GM19023 (cell line): ENCODE data around the gene RBM33.

Source experiments
- ATAC-seq: cut with Tn5 transposase; IDR thresholded peaks from one replicate; pipeline ENCODE4 v1.9.1; 2021; ENCODE audit warnings: mild to moderate bottlenecking, moderate library complexity; ENCODE audit not compliant: unreplicated experiment

RBM33 gene

GRCh38 chr7:155792315-155792960 lies 148.0 kb downstream of the RBM33 start:
- no peak for ATAC-seq

DNA sequence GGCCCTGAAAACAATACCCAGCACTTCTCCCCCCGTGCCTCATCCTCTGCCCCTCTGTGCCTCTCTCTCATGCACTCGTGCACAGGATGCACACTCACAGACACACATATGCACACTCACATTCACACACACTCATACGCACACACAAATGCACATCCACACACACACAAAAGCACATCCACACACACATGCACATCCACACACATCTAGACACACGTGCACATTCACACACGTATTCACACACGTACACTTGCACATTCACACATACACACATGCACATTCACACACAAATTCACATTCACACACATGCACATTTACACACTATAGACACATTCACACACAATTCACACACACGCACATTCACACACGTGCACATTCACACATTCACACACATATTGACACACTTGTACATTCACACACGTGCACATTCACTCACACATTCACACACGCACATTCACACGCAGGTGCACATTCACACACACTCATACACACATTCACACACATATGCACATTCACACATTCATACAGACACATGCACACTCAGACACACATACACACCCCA lies 148.6 kb downstream of the RBM33 start:
- no peak for ATAC-seq

GRCh38 chr7:155793720-155794119 lies 149.3 kb downstream of the RBM33 start:
- ATAC-seq = no peak

GRCh38 chr7:155794196-155794595 lies 149.7 kb downstream of the RBM33 start:
- no peak for ATAC-seq

DNA sequence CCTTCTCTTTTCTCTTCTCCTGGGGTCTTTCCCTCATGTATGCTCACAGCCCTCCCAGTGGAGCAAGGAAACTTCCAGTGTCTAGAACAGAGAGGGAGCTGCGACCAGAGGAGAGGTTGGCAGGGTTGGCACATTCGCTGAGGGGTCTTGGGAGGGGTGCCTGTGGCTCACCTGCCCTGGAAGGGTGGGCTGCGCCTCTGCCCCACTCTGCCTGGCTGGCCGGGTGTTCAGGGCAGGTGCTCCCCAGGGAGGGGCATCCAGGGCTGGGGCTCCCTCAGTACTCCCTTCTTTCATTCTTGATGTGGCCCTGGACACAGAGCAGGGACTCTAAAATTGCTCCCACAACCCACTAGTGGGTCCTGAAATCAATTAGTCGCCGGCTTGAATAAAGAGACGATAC lies 150.9 kb downstream of the RBM33 start:
- ATAC-seq = no peak

GRCh38 chr7:155795951-155796350 lies 151.5 kb downstream of the RBM33 start:
- ATAC-seq = no peak

DNA sequence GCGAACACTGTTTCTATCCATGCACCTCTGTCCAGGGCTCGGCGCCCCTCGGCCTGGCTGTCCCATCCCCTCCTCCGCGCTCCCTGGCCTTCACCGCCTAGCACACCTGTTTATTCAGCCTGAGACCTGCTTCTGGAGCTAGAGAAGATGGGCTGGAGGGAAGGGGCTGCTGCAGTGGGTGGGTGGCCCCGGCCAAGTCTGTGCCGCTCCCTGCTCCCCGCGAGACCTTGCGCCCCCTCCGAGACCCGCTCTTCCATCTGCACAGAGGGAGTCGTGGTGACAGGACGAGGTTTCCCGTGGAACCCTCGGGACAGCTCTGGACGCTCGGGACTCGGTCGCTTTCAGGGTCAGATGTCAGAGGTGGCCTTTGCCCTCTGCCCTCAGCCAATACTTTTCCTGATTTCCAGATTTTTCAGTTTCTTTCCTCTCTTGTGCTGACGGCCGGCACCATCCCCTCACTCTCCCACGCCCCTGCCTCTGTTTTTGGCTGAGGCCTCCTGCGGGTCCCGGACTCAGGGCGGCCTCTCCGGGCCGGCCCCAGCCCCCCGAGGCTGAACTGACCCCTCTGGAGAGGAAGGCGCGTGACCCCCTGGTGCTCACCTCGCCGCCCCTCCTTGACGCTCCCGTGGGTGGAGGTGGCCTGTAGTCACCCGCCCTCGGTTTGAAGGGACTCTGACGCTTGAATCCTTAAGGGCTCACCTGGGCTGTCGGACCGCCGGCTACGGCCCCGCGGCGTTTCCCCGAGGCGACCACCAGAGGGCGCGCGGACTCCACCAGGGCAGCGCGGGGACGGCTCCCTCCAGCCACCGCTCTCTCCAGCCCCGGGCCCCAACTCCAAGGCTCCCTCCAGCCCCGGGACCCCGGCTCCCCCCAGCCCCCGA lies 152.2 kb downstream of the RBM33 start:
- no peak for ATAC-seq

GRCh38 chr7:155797262-155798250 lies 153.1 kb downstream of the RBM33 start:
- no peak for ATAC-seq

- ATAC-seq = no peak
Measured at GRCh38 chr7:155798673-155799439, 154.4 kb downstream of the RBM33 start.

DNA sequence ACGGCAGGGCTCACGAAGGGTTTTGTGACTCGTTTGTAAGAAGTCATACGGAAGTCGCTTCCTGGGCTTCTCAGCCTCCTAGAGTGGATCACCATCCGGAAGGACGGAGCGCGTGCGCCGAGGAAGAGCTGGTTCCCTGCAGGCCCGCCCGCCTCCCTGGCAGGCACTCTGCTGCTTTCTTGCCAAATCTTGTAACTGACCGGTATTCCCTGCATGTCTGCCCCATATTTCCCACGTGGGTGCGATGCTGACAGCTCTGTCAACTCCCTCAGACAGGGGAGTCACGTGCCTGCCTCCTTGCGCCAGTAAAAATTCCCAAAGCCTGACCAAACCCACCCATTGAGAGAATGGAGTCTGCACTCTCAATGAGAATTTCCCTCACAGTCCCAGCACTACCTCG lies 155.1 kb downstream of the RBM33 start:
- ATAC-seq = no peak

GRCh38 chr7:155800301-155800700 lies 155.8 kb downstream of the RBM33 start:
- no peak for ATAC-seq

GRCh38 chr7:155800741-155801267 lies 156.3 kb downstream of the RBM33 start:
- no peak for ATAC-seq

DNA sequence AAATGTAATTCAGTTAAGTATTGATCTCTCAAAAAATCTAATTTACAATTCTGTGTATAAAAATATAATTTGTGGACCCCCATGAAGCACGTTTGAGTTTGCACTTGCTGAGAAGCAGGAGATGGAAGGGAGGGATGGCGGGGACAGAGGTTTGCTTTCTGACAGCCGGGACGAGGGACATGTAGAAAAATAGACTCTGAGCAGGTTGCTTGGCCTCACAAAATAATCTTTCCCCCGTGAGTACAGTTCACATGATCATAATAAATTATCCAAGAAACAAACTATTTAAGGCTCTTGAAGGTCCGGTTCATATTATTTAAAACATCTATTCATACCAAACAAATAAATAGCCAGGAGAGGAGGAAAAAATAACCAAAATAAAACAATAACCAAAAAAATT lies 157.8 kb downstream of the RBM33 start:
- no peak for ATAC-seq

DNA sequence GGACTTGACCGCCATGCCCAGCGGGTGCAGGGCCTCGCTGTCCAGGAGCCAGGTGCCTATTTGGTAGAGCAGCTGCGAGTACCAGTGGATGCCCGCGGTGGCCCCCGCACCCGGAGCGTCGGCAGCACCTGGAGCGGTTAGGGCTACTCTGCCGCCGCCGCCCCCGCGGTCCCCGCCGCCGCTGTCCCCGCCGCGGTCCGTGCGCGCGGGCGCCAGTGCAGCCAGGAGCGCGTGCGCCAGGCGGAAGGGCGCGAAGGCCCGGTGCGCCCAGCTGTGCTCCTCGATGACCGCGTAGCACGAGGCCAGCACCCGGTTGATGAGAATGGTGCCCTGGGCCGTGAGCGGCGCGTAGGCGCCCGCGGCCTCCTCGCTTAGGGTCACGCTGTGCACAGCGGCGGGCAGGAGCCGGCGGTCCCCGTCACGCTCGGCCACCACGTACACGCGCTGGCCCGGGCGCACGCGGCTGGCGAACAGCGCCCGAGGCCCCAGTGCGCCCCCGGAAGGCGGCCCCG lies 158.5 kb downstream of the RBM33 start:
- ATAC-seq = no peak

DNA sequence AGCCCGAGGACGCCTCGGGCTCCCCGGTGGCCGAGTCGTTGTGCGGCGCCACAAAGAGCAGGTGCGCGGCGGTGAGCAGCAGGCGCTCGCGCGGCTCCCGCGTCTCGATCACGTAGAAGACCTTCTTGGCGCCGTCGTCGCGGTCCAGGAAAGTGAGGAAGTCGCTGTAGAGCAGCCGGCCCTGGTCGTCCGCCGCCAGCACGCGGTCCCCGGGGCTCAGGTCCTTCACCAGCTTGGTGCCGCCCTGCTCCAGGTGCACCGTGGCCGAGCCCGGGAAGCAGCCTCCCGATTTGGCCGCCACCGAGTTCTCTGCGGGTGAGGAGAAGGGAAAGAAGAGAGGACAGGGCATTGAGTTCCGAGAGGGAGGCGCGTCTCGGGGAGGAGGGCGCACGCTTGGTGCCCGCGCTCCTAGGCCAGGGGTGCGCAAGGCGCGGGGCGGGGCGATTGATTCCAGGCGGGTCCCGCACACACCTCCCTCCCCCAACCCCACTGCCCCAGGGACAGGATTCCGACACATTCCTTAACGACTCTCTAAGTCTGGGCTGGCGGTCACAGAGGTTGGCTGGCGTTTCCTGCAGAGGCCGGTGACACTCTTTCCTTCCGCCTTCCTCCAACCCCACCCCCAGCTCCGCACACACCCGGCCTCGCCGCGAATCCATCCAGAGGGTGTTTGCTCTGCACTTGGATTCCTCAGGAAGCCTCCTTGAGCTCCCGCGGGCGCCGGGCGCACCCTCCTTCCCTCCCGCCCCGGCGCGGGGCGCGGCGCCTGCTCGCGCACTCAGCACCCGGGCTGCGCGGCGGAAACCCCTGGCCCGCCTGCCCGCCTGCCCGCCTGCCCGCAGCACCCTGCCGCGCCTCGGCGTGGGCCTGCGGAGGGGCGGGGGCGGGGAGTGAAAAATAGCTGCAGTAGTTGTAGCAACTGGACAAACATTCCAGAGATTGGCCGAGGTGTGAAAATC lies 159.2 kb downstream of the RBM33 start:
- ATAC-seq = no peak

DNA sequence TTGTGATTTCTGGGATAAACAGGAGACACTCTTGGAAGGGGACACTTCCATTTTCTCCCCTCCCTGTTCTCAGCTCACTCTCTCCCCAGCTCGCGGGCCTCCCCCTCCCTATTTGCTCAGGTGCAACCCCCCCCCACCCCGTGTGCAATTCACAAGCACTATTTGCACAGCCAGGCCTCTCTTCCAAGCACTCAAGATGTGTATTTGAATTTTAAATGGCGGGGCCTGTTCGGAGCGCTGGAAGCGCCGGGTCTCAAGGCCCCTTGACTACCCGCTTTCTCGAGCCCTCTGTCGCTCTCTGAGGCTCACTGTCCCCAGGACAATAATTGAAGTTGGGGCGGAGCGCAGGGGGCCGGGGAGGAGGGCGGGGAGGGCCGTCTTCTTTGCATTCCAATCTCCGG lies 160.0 kb downstream of the RBM33 start:
- no peak for ATAC-seq

DNA sequence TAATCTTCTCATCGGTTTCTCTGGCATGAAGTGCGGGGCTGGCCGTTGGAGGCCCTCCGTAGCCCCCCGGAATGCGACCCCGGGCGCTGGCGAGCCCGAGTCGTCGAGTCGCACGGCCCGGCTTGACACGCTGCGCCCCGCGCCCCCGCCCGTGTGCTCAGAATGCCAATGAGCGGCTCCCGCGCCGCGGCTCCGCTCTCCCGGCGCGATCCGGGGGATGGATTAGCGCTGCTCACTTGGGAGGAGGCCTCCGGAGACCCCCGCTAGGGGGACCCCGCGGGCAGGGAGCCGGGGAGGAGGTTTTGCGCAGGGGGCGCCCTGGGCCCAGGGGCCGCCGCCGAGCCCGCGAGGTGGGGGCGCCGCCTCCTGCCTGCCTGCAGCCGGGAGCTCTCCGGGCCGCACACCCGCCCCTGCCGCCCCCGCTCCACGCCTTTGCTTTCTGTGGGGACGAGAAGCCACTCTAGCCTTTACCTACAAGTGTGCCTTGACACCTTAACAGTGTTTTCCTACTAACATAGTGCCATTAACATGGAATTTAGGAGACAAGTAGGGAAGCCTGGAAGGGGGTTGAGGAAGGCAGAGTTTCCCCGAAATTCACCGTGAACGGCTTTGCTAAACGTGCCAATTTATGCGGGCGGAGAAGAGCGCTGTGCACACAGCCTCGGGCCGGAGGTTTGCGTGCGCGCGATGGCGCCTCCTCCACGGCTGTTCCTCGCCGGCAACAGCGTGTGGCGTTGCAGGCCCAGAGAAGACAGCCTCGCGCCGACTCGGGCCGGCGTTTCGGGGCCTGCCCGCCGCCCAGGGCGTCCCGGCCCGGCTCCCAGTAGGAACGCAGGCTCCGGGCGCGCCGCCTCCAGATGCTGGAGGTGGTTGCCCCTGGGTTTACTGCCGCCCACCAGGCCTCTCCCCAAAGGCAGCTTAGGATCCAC lies 160.7 kb downstream of the RBM33 start:
- peak; percentile 52 for ATAC-seq

- no peak for ATAC-seq
Measured at GRCh38 chr7:155805826-155806095, 161.3 kb downstream of the RBM33 start.
